Measurements from ENCODE around the gene LCORL.

DNA sequence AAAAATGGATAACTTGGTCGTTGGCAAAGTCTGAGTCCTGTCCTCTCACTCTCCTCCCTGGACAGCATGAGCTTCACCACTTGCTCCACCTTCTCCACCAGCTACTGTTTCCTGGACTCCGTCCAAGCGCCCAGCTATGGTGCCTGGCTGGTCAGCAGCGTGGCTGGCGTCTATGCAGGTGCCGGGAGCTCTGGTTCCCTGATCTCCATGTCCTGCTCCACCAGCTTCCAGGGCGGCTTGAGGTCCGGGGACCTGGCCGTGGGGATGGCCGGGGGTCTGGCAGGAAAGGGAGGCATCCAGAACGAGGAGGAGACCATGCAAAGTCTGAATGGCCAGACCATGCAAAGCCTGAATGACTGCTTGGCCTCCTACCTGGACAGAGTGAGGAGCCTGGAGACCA lies 109.9 kb downstream of the LCORL start:
- TF ChIP-seq POLR2A (IDR thresholded peaks at IDR 0.05; ENCODE audit: low read depth, low read length) (no peak), TAF1 (IDR thresholded peaks at IDR 0.05; ENCODE audit: borderline replicate concordance, low read depth, low read length) (no peak), POLR2AphosphoS5 (IDR thresholded peaks at IDR 0.05; ENCODE audit: low read depth, low read length) (no peak)
